A549 (cell line): ENCODE measurements around the gene PTPRJ.

Experiments used
- EP300 ChIP-seq, 2 experiments: fragments of >200 bp; sonication (Bioruptor Twin); formaldehyde crosslinking; IDR thresholded peaks; 2 replicates in 1 of 2; 3 replicates in 1 of 2; pipeline ENCODE4 v1.6.1; 2016 to 2017
- FOXS1 ChIP-seq: fragments of 250-450 bp; sonication (Bioruptor Pico); IDR thresholded peaks from 2 replicates; pipeline ENCODE4 v1.5.0; 2020; ENCODE audit warnings: mild to moderate bottlenecking, moderate library complexity
- HDAC2 ChIP-seq: fragments of 200-600 bp; sonication (generic); IDR thresholded peaks from 2 replicates; pipeline ENCODE4 v1.6.1; 2016
- HEYL ChIP-seq: fragments of 250-450 bp; sonication (Bioruptor Pico); IDR thresholded peaks from 2 replicates; pipeline ENCODE4 v1.8.0; 2021; ENCODE audit warnings: mild to moderate bottlenecking, moderate library complexity
- JUNB ChIP-seq: fragments of >200 bp; sonication (Bioruptor Twin); formaldehyde crosslinking; IDR thresholded peaks from 2 replicates; pipeline ENCODE4 v1.6.1; 2016
- KDM5A ChIP-seq: fragments of 200-600 bp; sonication (generic); IDR thresholded peaks from 2 replicates; pipeline ENCODE4 v1.6.1; 2016; ENCODE audit warnings: antibody characterized with exemption, mild to moderate bottlenecking
- MAFK ChIP-seq: fragments of 450-650 bp; IDR thresholded peaks from 2 replicates; pipeline ENCODE4 v1.6.1; 2014; ENCODE audit not compliant: partially characterized antibody
- MYC ChIP-seq: IDR thresholded peaks from 2 replicates; pipeline ENCODE4 v1.6.1; 2012; ENCODE audit warnings: mild to moderate bottlenecking, inconsistent platforms, low read length, improper control_type of control experiment, borderline replicate concordance
- POLR2A ChIP-seq: IDR thresholded peaks from 2 replicates; pipeline ENCODE4 v1.6.1; 2012; ENCODE audit warnings: mild to moderate bottlenecking, low read length
- RFX5 ChIP-seq: fragments of 450-650 bp; IDR thresholded peaks from 2 replicates; pipeline ENCODE4 v1.7.1; 2014; ENCODE audit warnings: antibody characterized with exemption, mild to moderate bottlenecking, moderate library complexity
- TF ChIP-seq, protein P1 (sequence below): fragments of >200 bp; sonication (Bioruptor Twin); formaldehyde crosslinking; IDR thresholded peaks from 3 replicates; pipeline ENCODE4 v1.5.1; 2016

DNA sequence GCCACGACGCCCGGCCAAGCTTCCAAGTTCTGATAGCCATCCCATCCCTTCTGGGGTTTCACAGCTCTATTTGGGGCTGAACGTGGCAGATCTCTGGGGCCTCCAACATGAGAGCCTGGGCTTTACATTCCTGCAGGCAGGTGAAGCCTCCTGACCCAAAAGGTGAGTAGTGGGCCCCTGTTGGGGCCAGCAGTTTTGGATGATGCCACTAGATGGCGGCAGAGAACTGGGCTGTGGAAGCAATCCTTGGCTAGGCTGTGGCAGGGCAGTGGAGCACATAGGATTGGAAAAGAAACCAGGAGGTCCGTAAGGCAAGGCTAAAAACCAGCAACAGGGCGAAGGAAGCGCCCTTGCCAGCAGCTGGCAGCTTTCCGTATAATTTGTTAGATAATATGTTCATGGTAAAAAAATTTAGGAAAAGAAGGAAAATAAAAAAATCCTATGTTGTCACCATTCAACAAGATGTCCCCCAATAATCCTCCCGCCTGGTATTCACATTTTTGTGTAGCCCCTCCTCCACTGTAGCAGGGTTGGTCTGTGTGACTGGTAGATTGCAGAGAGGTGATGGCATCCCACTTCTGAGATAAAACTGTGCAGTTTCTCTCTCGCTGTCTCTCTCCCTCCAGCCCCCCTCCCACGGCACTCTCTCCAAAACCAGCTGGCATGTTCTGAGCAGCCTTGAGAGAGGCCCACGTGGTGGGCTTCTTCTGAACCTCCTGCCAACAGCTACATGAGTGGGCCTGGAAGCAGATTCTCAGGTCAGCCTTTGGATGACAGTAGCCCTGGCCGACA is 192.7 kb downstream of the PTPRJ start:
- TF ChIP-seq, protein P1, sequence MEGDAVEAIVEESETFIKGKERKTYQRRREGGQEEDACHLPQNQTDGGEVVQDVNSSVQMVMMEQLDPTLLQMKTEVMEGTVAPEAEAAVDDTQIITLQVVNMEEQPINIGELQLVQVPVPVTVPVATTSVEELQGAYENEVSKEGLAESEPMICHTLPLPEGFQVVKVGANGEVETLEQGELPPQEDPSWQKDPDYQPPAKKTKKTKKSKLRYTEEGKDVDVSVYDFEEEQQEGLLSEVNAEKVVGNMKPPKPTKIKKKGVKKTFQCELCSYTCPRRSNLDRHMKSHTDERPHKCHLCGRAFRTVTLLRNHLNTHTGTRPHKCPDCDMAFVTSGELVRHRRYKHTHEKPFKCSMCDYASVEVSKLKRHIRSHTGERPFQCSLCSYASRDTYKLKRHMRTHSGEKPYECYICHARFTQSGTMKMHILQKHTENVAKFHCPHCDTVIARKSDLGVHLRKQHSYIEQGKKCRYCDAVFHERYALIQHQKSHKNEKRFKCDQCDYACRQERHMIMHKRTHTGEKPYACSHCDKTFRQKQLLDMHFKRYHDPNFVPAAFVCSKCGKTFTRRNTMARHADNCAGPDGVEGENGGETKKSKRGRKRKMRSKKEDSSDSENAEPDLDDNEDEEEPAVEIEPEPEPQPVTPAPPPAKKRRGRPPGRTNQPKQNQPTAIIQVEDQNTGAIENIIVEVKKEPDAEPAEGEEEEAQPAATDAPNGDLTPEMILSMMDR: peak; percentile 72
- TF ChIP-seq HEYL (CRISPR knock-in tag) (no peak), HDAC2 (no peak), MYC (no peak), MAFK (no peak), EP300 (IDR thresholded peaks at IDR 0.05) (no peak), JUNB (no peak), FOXS1 (no peak), KDM5A (no peak), RFX5 (no peak), POLR2A (no peak)
